ENCODE measurements around the gene IFT52. TPM values are rescaled to one million over a fixed set of nuclear protein-coding genes. Genes with fewer than 3 reads are reported as not detected.

IFT52 gene
- total and polyA plus RNA-seq, 2 of the 8 experiments (the other 6 are each of a cell fraction or from before 2014, with no cell fraction given), result 35.6 to 40.4 TPM

- Histone ChIP-seq H3K14ac (ENCODE audit: insufficient read length) (no peak overlapping the region), H3K79me1 (ENCODE audit: low read depth, low read length) (no peaks in the 10 kb centered on the region), H4K20me1 (replicated peaks in 1 of 2; ENCODE audit: control insufficient read depth in 1 of 2, insufficient read depth in 2 of 2, low read length in 2 of 2) (no peaks in the 10 kb centered on the region), H2BK15ac (ENCODE audit: low read length) (no peak overlapping the region), H3K18ac (ENCODE audit: extremely low read depth, low read length) (no peak overlapping the region), H3K9ac (replicated peaks in 1 of 4; ENCODE audit: extremely low read depth in 1 of 4, low read depth in 3 of 4, low read length in 3 of 4) (no peak overlapping the region), H2BK20ac (ENCODE audit: low read length) (no peak overlapping the region), H2BK5ac (ENCODE audit: low read depth, low read length) (no peak overlapping the region), H3K4me3 (ENCODE audit: extremely low read depth in 1 of 4, insufficient read depth in 2 of 4, low read depth in 3 of 4, low read length in 4 of 4) (no peak overlapping the region), H3K4ac (replicated peaks; ENCODE audit: insufficient read length, low read depth, low read length) (no peak overlapping the region), H3K4me1 (replicated peaks in 1 of 4; ENCODE audit: control insufficient read depth in 3 of 4, insufficient read depth in 4 of 4, low read length in 3 of 4) (no peaks in the 10 kb centered on the region), H3K23ac (ENCODE audit: insufficient read length) (no peak overlapping the region), H4K91ac (replicated peaks; ENCODE audit: insufficient read length, low read length) (no peak overlapping the region), H2BK12ac (ENCODE audit: low read depth, low read length) (no peak overlapping the region), H4K8ac (ENCODE audit: extremely low read depth, insufficient read depth, low read length) (no peak overlapping the region), H3K79me2 (ENCODE audit: control insufficient read depth in 1 of 2, insufficient read depth in 2 of 2, low read length in 2 of 2) (no peaks in the 10 kb centered on the region), H3K9me3 (ENCODE audit: insufficient read depth in 2 of 2, low read depth in 1 of 2, low read length in 1 of 2) (no peaks in the 10 kb centered on the region), H4K5ac (ENCODE audit: insufficient read length, low read depth, low read length) (no peak overlapping the region), H3K36me3 (ENCODE audit: control insufficient read depth in 2 of 4, insufficient read depth in 4 of 4, low read length in 3 of 4) (no peaks in the 10 kb centered on the region), H2AFZ (ENCODE audit: low read length) (no peak overlapping the region), H3K56ac (replicated peaks; ENCODE audit: insufficient read length, low read depth, low read length) (no peak overlapping the region), H2AK5ac (ENCODE audit: low read depth, low read length) (no peak overlapping the region), H3K23me2 (ENCODE audit: low read depth, low read length) (no peaks in the 10 kb centered on the region), H2BK120ac (replicated peaks; ENCODE audit: low read depth, low read length) (no peak overlapping the region), H3K4me2 (ENCODE audit: insufficient read depth in 1 of 2, low read depth in 2 of 2, low read length in 2 of 2) (no peak overlapping the region), H3K27me3 (replicated peaks in 1 of 4; ENCODE audit: control insufficient read depth in 3 of 4, extremely low read depth in 1 of 4, insufficient read depth in 3 of 4, low read length in 3 of 4) (no peaks in the 10 kb centered on the region), H3K27ac (ENCODE audit: low read depth, low read length) (no peak overlapping the region)
- CTCF ChIA-PET (ENCODE audit: partially characterized antibody), result interaction anchor here (1.5 to 7.7 kb wide), 3 partner anchors 12 to 122 kb away, joined by 3 to 43 read pairs (median 9); partner anchors contain the start of gene SGK2
- 70% methylated on average over 1 of the region's 3 CpGs; no CpG with 5 or more reads in 1 of the 2 experiments for WGBS, 2 experiments (ENCODE audit: extremely low coverage in 1 of 2, insufficient coverage in 1 of 2, insufficient read length in 1 of 2, insufficient replicate concordance in 2 of 2, low coverage in 1 of 2, low lambda C conversion rate in 2 of 2, missing lambda C conversion rate in 1 of 2)
- no peak for FAIRE-seq
- TF ChIP-seq SUZ12 (IDR thresholded peaks at IDR 0.05; ENCODE audit: low read length) (no peak), TEAD4 (IDR thresholded peaks at IDR 0.05; ENCODE audit: low read depth, low read length) (no peak), USF2 (IDR thresholded peaks at IDR 0.05; ENCODE audit: low read length) (no peak), YY1 (IDR thresholded peaks at IDR 0.05; ENCODE audit: low read depth, low read length) (no peak)
- POLR2A ChIA-PET (ENCODE audit: partially characterized antibody), result interaction anchor here (0.7 to 1.6 kb wide), 3 partner anchors 12 to 17 kb away, joined by 3 to 4 read pairs (median 3); no protein-coding TSS in a partner anchor
- no peak for DNase-seq (ENCODE audit: low read depth in 1 of 2, low spot score in 2 of 2)
These were observed 19.4 kb upstream of the IFT52 start for GRCh38 chr20:43571310-43571709.

Measured in H1 (cell line).